ENCODE results near the gene MCCC1. TPM values are rescaled to one million over a fixed set of nuclear protein-coding genes. Genes with fewer than 3 reads are reported as not detected.

MCCC1 gene
- total and polyA plus RNA-seq, 10 of the 15 experiments (the other 5 are each of a cell fraction or from before 2014, with no cell fraction given) = 35.0 to 71.7 (median 47.0) TPM

DNA sequence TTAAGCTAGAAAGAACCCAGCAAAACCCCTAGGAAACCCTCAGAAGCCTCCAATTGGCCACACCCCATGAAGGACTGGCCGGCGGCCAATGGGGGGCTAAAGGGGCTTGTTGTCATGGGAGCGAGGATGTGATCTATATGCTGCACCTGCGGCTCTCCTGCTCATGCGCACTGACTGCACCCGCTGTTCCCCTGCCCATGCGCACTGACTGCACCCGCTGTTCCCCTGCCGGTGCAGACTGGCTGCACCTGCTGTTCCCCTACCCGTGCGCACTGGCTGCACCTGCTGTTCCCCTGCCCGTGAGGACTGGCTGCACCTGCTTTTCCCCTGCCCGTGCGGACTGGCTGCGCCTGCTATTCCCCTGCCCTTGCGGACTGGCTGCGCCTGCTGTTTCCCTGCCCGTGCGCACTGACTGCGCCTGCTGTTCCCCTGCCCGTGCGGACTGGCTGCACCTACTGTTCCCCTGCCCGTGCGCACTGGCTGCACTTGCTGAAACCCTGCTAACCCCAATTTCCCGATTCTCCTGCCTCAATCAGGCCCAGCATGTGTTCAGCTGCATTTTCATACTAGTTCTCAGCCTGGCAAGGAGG lies 16.8 kb upstream of the MCCC1 start (continued):
- TF ChIP-seq, protein P1, sequence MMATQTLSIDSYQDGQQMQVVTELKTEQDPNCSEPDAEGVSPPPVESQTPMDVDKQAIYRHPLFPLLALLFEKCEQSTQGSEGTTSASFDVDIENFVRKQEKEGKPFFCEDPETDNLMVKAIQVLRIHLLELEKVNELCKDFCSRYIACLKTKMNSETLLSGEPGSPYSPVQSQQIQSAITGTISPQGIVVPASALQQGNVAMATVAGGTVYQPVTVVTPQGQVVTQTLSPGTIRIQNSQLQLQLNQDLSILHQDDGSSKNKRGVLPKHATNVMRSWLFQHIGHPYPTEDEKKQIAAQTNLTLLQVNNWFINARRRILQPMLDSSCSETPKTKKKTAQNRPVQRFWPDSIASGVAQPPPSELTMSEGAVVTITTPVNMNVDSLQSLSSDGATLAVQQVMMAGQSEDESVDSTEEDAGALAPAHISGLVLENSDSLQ (IDR thresholded peaks at IDR 0.05) = peak; percentile 93
- peak; percentile 97 for TF ChIP-seq TCF3 (IDR thresholded peaks at IDR 0.05; ENCODE audit: borderline replicate concordance, insufficient read depth, low read depth, low read length)

DNA sequence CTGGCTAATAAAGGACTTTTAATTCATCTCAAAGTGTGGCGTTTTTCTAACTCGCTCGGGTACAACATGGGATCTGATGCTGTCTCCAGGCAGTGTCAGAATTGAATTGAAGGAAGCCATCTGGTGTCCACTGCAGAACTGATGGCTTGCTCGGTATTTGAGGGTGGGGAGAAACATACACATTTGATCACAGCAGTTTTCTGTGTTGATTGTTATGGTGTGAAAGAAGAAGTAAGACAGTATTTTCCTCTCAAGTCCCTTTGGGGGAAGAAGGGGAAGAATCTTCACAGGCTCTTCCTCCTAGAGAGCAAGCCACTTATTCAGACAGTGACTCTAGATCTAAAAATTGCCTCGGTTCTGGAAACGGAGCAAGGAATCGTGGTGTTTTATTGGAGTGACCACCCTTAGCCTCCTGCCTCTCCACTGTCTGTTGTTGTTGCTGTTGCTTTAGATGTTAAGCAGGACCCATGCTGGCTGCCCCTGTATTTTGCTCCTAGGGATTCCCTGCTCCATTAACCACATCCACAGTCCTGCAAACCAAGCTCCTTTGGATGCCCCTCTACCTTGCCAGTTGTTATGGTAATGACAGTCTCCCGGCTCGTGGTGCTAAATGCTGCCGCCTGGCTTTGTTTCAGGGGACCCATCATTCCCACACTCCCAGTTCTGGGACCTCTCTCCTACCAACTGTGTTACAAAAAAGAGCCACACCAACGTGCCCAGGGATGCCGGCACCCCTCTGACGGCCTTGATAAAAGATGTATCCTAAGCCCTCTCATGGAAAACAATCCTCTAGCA lies 15.3 kb upstream of the MCCC1 start:
- H3K79me2 ChIP-seq (ENCODE audit: control insufficient read depth, insufficient read depth, low read length) = no peaks in the 10 kb centered on the region
- ChIA-PET POLR2A (no interaction called here), CTCF (interaction anchor here (1.1 to 1.3 kb wide), 2 partner anchors 8 to 400 kb away, joined by 3 to 4 read pairs; no protein-coding TSS in a partner anchor), SMC1A (ENCODE audit: uncharacterized antibody, unreplicated experiment) (interaction anchor here (0.6 to 0.9 kb wide), 2 partner anchors 74 to 401 kb away, joined by 3 to 5 read pairs; no protein-coding TSS in a partner anchor), RAD21 (ENCODE audit: unreplicated experiment) (no interaction called here)
- no peaks in the 10 kb centered on the region for H4K20me1 ChIP-seq (ENCODE audit: control insufficient read depth, insufficient read depth)
- H3K4me3 ChIP-seq = no peak overlapping the region
- no peak overlapping the region for H3K4me2 ChIP-seq (ENCODE audit: control insufficient read depth, insufficient read depth)
- H3K27ac ChIP-seq (ENCODE audit: control insufficient read depth, insufficient read depth) = no peak overlapping the region
- 61% methylated on average over 13 of the region's 13 CpGs for WGBS (ENCODE audit: insufficient coverage, insufficient replicate concordance, low lambda C conversion rate, missing lambda C conversion rate)
- no peak overlapping the region for H3K9ac ChIP-seq (ENCODE audit: control insufficient read depth, insufficient read depth, low read length)
- DNase-seq (ENCODE audit: low read depth, low spot score) = no peak
- H3K9me3 ChIP-seq (replicated peaks; ENCODE audit: control insufficient read depth, insufficient read depth, low read length) = no peaks in the 10 kb centered on the region; the same call in 2 of the 3 replicates
- intact Hi-C loops (cut with micrococcal nuclease; ENCODE audit: unreplicated experiment) (loop anchor here (5.0 kb wide), 1 partner anchor 402 kb away; no protein-coding TSS in a partner anchor), in situ Hi-C loops (cut with MboI) (no loop called here)
- H2AFZ ChIP-seq (ENCODE audit: control insufficient read depth, low read depth, low read length) = no peak overlapping the region
- peaks cover 3% of the 10 kb centered on the region; the same call in 1 of the 2 replicates for H3K4me1 ChIP-seq (ENCODE audit: control insufficient read depth, insufficient read depth, low read length)
- no TSS peak for BruUV-seq (replicated peaks)
- no peaks in the 10 kb centered on the region for H3K36me3 ChIP-seq (ENCODE audit: control insufficient read depth in 2 of 2, insufficient read depth in 2 of 2, low read length in 1 of 2)
- H3K27me3 ChIP-seq (replicated peaks in 1 of 2; ENCODE audit: control insufficient read depth in 2 of 2, insufficient read depth in 2 of 2, low read length in 1 of 2) = no peaks in the 10 kb centered on the region
- no peak for FAIRE-seq
- ATAC-seq = no peak
- TF ChIP-seq CREM (IDR thresholded peaks at IDR 0.05; ENCODE audit: low read depth) (no peak), WRNIP1 (IDR thresholded peaks at IDR 0.05; ENCODE audit: borderline replicate concordance, low read depth, low read length) (no peak), EED (IDR thresholded peaks at IDR 0.05; ENCODE audit: low read depth) (no peak), NR2C2 (IDR thresholded peaks at IDR 0.05; ENCODE audit: borderline replicate concordance, control insufficient read depth, insufficient read length, low read depth) (no peak), KLF5 (IDR thresholded peaks at IDR 0.05; ENCODE audit: partially characterized antibody) (no peak), CHD1 (IDR thresholded peaks at IDR 0.05; ENCODE audit: low read depth, low read length) (no peak), RB1 (IDR thresholded peaks at IDR 0.05; ENCODE audit: borderline replicate concordance) (no peak), POLR2AphosphoS5 (IDR thresholded peaks at IDR 0.05; ENCODE audit: low read length) (no peak), EP300 (IDR thresholded peaks at IDR 0.05; ENCODE audit: borderline replicate concordance in 1 of 2, control insufficient read depth in 1 of 2, low read depth in 2 of 2, low read length in 2 of 2) (no peak), CREB1 (IDR thresholded peaks at IDR 0.05; ENCODE audit: low read depth) (no peak)
- TF ChIP-seq, protein P2, sequence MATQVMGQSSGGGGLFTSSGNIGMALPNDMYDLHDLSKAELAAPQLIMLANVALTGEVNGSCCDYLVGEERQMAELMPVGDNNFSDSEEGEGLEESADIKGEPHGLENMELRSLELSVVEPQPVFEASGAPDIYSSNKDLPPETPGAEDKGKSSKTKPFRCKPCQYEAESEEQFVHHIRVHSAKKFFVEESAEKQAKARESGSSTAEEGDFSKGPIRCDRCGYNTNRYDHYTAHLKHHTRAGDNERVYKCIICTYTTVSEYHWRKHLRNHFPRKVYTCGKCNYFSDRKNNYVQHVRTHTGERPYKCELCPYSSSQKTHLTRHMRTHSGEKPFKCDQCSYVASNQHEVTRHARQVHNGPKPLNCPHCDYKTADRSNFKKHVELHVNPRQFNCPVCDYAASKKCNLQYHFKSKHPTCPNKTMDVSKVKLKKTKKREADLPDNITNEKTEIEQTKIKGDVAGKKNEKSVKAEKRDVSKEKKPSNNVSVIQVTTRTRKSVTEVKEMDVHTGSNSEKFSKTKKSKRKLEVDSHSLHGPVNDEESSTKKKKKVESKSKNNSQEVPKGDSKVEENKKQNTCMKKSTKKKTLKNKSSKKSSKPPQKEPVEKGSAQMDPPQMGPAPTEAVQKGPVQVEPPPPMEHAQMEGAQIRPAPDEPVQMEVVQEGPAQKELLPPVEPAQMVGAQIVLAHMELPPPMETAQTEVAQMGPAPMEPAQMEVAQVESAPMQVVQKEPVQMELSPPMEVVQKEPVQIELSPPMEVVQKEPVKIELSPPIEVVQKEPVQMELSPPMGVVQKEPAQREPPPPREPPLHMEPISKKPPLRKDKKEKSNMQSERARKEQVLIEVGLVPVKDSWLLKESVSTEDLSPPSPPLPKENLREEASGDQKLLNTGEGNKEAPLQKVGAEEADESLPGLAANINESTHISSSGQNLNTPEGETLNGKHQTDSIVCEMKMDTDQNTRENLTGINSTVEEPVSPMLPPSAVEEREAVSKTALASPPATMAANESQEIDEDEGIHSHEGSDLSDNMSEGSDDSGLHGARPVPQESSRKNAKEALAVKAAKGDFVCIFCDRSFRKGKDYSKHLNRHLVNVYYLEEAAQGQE (IDR thresholded peaks at IDR 0.05; ENCODE audit: low read depth, low read length) = no peak
- TF ChIP-seq, protein P1 (IDR thresholded peaks at IDR 0.05) = no peak

Measured in GM12878 (cell line).